Measurements from ENCODE around the gene KIFAP3. TPM values are rescaled to one million over a fixed set of nuclear protein-coding genes. Genes with fewer than 3 reads are reported as not detected.

KIFAP3 gene
- total RNA-seq, 2 experiments from 2014 or later: 10.5 to 12.5 TPM

- H3K9me2 ChIP-seq (ENCODE audit: insufficient read depth, low read length): no peaks in the 10 kb centered on the region
- TF ChIP-seq CTCF (conservative IDR thresholded peaks at IDR 0.05; ENCODE audit: low read length): no peak
- no peaks in the 10 kb centered on the region for H3K36me3 ChIP-seq (ENCODE audit: insufficient read depth, low read length)
- no peak overlapping the region for H3K4me2 ChIP-seq (ENCODE audit: low read length)
- no peaks in the 10 kb centered on the region for H4K20me1 ChIP-seq (ENCODE audit: insufficient read depth, low read length)
- H3K9me3 ChIP-seq (ENCODE audit: low read length): no peaks in the 10 kb centered on the region
- H3K4me1 ChIP-seq (ENCODE audit: insufficient read depth, low read length, poor library complexity, severe bottlenecking): no peaks in the 10 kb centered on the region
- H3K4me3 ChIP-seq (ENCODE audit: low read depth, low read length, poor library complexity, severe bottlenecking): no peak overlapping the region
- POLR2A ChIA-PET: interaction anchor here (0.7 to 0.9 kb wide), 2 partner anchors 21 to 1026 kb away, joined by 3 read pairs; no protein-coding TSS in a partner anchor
- intact Hi-C loops (cut with micrococcal nuclease; ENCODE audit: unreplicated experiment): no loop called here
- H2AFZ ChIP-seq (ENCODE audit: low read length): no peak overlapping the region
- CTCF ChIA-PET (ENCODE audit: unreplicated experiment): no interaction called here
- no TSS peak for BruUV-seq (replicated peaks)
- DNase-seq (ENCODE audit: low spot score): no peak
- no peak overlapping the region for H3K27ac ChIP-seq (ENCODE audit: low read depth, low read length, poor library complexity, severe bottlenecking)
- no peaks in the 10 kb centered on the region for H3K79me2 ChIP-seq (ENCODE audit: insufficient read depth, low read depth, low read length)
Measured at GRCh38 chr1:169951108-169951507, 123.4 kb downstream of the KIFAP3 start.

- no peak for TF ChIP-seq CTCF (conservative IDR thresholded peaks at IDR 0.05; ENCODE audit: low read length)
- no peak for TF ChIP-seq EZH2phosphoT487 (IDR thresholded peaks at IDR 0.05; ENCODE audit: borderline replicate concordance, low read depth, low read length)
- Histone ChIP-seq H2AFZ (ENCODE audit: low read length) (no peak overlapping the region), H3K36me3 (ENCODE audit: insufficient read depth, low read length) (no peaks in the 10 kb centered on the region), H3K4me3 (ENCODE audit: low read depth, low read length, poor library complexity, severe bottlenecking) (no peak overlapping the region), H3K4me2 (ENCODE audit: low read length) (no peak overlapping the region), H4K20me1 (ENCODE audit: insufficient read depth, low read length) (no peaks in the 10 kb centered on the region), H3K9me3 (ENCODE audit: low read length) (no peaks in the 10 kb centered on the region), H3K4me1 (ENCODE audit: insufficient read depth, low read length, poor library complexity, severe bottlenecking) (no peaks in the 10 kb centered on the region), H3K9me2 (ENCODE audit: insufficient read depth, low read length) (no peaks in the 10 kb centered on the region), H3K79me2 (ENCODE audit: insufficient read depth, low read depth, low read length) (no peaks in the 10 kb centered on the region), H3K27ac (ENCODE audit: low read depth, low read length, poor library complexity, severe bottlenecking) (no peak overlapping the region)
- DNase-seq (ENCODE audit: low spot score): no peak
- intact Hi-C loops (cut with micrococcal nuclease; ENCODE audit: unreplicated experiment): no loop called here
- BruUV-seq (replicated peaks): no TSS peak
- ChIA-PET POLR2A (interaction anchor here (0.6 to 1.1 kb wide), 3 partner anchors 14 to 30 kb away, joined by 3 to 5 read pairs (median 4); no protein-coding TSS in a partner anchor), CTCF (ENCODE audit: unreplicated experiment) (no interaction called here)
Measured at GRCh38 chr1:169949139-169949538, 125.4 kb downstream of the KIFAP3 start.

GRCh38 chr1:169946206-169946605, 128.3 kb downstream of the KIFAP3 start:
- Histone ChIP-seq H3K27ac (ENCODE audit: low read depth, low read length, poor library complexity, severe bottlenecking) (no peak overlapping the region), H3K9me2 (ENCODE audit: insufficient read depth, low read length) (no peaks in the 10 kb centered on the region), H2AFZ (ENCODE audit: low read length) (no peak overlapping the region), H4K20me1 (ENCODE audit: insufficient read depth, low read length) (no peaks in the 10 kb centered on the region), H3K4me1 (ENCODE audit: insufficient read depth, low read length, poor library complexity, severe bottlenecking) (no peaks in the 10 kb centered on the region), H3K36me3 (ENCODE audit: insufficient read depth, low read length) (no peaks in the 10 kb centered on the region), H3K9me3 (ENCODE audit: low read length) (no peaks in the 10 kb centered on the region), H3K4me3 (ENCODE audit: low read depth, low read length, poor library complexity, severe bottlenecking) (no peak overlapping the region), H3K79me2 (ENCODE audit: insufficient read depth, low read depth, low read length) (no peaks in the 10 kb centered on the region), H3K4me2 (ENCODE audit: low read length) (no peak overlapping the region)
- DNase-seq (ENCODE audit: low spot score): no peak
- intact Hi-C loops (cut with micrococcal nuclease; ENCODE audit: unreplicated experiment): no loop called here
- BruUV-seq (replicated peaks): no TSS peak
- no peak for TF ChIP-seq CTCF (conservative IDR thresholded peaks at IDR 0.05; ENCODE audit: low read length)
- TF ChIP-seq EZH2phosphoT487 (IDR thresholded peaks at IDR 0.05; ENCODE audit: borderline replicate concordance, low read depth, low read length): no peak
- ChIA-PET CTCF (ENCODE audit: unreplicated experiment) (no interaction called here), POLR2A (interaction anchor here (0.5 to 0.6 kb wide), 3 partner anchors 145 to 674 kb away, joined by 3 to 4 read pairs (median 3); no protein-coding TSS in a partner anchor)

Data from OCI-LY7 (cell line).